Kidney epithelial cell (primary cell): ENCODE data around the gene ALPG. TPM values are rescaled to one million over a fixed set of nuclear protein-coding genes. Genes with fewer than 3 reads are reported as not detected.
A peak's percentile ranks its signal among the peaks of the same experiment; 100 is the strongest.
"Not testable (repeated sequence)": the region's sequence is repeated elsewhere in the genome, so short reads cannot be mapped to it uniquely, and the experiment has no call there.

Experiments
- DNase-seq: peaks from one replicate; pipeline ENCODE4 v3.0.0-alpha.2; 2010; ENCODE audit warnings: low read depth
- H3K27me3 ChIP-seq: 2 replicates; pipeline ENCODE4 v1.6.0; 2011; ENCODE audit warnings: low read length; ENCODE audit not compliant: control insufficient read depth, insufficient read depth
- H3K36me3 ChIP-seq: 2 replicates; pipeline ENCODE4 v1.5.1; 2011; ENCODE audit warnings: low read length; ENCODE audit not compliant: control insufficient read depth, insufficient read depth
- H3K4me3 ChIP-seq: 2 replicates; pipeline ENCODE4 v1.5.1; 2011; ENCODE audit warnings: low read depth, mild to moderate bottlenecking, control low read depth, low read length
- CTCF ChIP-seq: IDR thresholded peaks from 2 replicates; pipeline ENCODE4 v1.5.1; 2011; ENCODE audit warnings: mild to moderate bottlenecking, moderate library complexity, low read length, control low read depth, inconsistent platforms; ENCODE audit not compliant: insufficient read depth, poor library complexity, severe bottlenecking
- total RNA-seq: library from RNA; depleted of rRNA; stranded (reverse); fragments of >200 nt; gene quantifications from 2 replicates; pipeline ENCODE4 v1.2.3, GENCODE V29; 2015

ALPG gene
- total RNA-seq, 1 donor from 2014 or later, result not detected

- H3K36me3 ChIP-seq, result no peaks in the 10 kb centered on the region
- H3K4me3 ChIP-seq, result no peak overlapping the region
- peak; percentile 69 for TF ChIP-seq CTCF
- peaks cover 8% of the 10 kb centered on the region for H3K27me3 ChIP-seq
- peak; percentile 21 for DNase-seq
Observed at GRCh38 chr2:232444409-232445148, 37.9 kb downstream of the ALPG start.

- not testable (repeated sequence) for H3K4me3 ChIP-seq, H3K27me3 ChIP-seq, H3K36me3 ChIP-seq, DNase-seq
Observed at GRCh38 chr2:232445149-232445885, 38.7 kb downstream of the ALPG start.

- not testable (repeated sequence) for DNase-seq, H3K4me3 ChIP-seq, H3K36me3 ChIP-seq, H3K27me3 ChIP-seq
- peak; percentile 31 for TF ChIP-seq CTCF
Observed at GRCh38 chr2:232446266-232446777, 39.7 kb downstream of the ALPG start.

GRCh38 chr2:232447091-232447620, 40.5 kb downstream of the ALPG start:
- no peak overlapping the region for H3K4me3 ChIP-seq
- no peak for TF ChIP-seq CTCF
- H3K36me3 ChIP-seq, result no peaks in the 10 kb centered on the region
- DNase-seq, result no peak
- H3K27me3 ChIP-seq, result peaks cover 3% of the 10 kb centered on the region

GRCh38 chr2:232447638-232448303, 41.1 kb downstream of the ALPG start:
- DNase-seq, result no peak
- TF ChIP-seq CTCF, result no peak
- H3K36me3 ChIP-seq, result no peaks in the 10 kb centered on the region

GRCh38 chr2:232448304-232448690, 41.7 kb downstream of the ALPG start:
- H3K36me3 ChIP-seq, result no peaks in the 10 kb centered on the region
- DNase-seq, result no peak
- peaks cover 3% of the 10 kb centered on the region for H3K27me3 ChIP-seq
- TF ChIP-seq CTCF, result no peak
- H3K4me3 ChIP-seq, result no peak overlapping the region

More at GRCh38 chr2:232447638-232448303, 41.1 kb downstream of the ALPG start:
- Histone ChIP-seq H3K27me3 (peaks cover 3% of the 10 kb centered on the region), H3K4me3 (no peak overlapping the region)
